Measurements from ENCODE around the gene NLN.

NLN gene

GRCh38 chr5:65749221-65749844 lies 27.3 kb downstream of the NLN start:
- no peak overlapping the region for H3K4me3 ChIP-seq (ENCODE audit: low read depth, low read length)
- TF ChIP-seq CTCF (IDR thresholded peaks at IDR 0.05; ENCODE audit: low read depth, low read length) = no peak
- in situ Hi-C loops (cut with HindIII; ENCODE audit: low sequenced_read_pairs) = no loop called here

GRCh38 chr5:65749956-65750355 lies 28.0 kb downstream of the NLN start:
- in situ Hi-C loops (cut with HindIII; ENCODE audit: low sequenced_read_pairs) = no loop called here
- TF ChIP-seq CTCF (IDR thresholded peaks at IDR 0.05; ENCODE audit: low read depth, low read length) = no peak
- no peak for DNase-seq (ENCODE audit: low read depth, low spot score)
- no peak overlapping the region for H3K4me3 ChIP-seq (ENCODE audit: low read depth, low read length)

More at GRCh38 chr5:65749221-65749844, 27.3 kb downstream of the NLN start:
- DNase-seq (ENCODE audit: low read depth, low spot score) = no peak

- no peak for DNase-seq (ENCODE audit: low read depth, low spot score)
- in situ Hi-C loops (cut with HindIII; ENCODE audit: low sequenced_read_pairs) = no loop called here
- no peak for TF ChIP-seq CTCF (IDR thresholded peaks at IDR 0.05; ENCODE audit: low read depth, low read length)
- no peak overlapping the region for H3K4me3 ChIP-seq (ENCODE audit: low read depth, low read length)
Measured at GRCh38 chr5:65750938-65751337, 28.9 kb downstream of the NLN start.

- in situ Hi-C loops (cut with HindIII; ENCODE audit: low sequenced_read_pairs) = no loop called here
- TF ChIP-seq CTCF (IDR thresholded peaks at IDR 0.05; ENCODE audit: low read depth, low read length) = no peak
- no peak for DNase-seq (ENCODE audit: low read depth, low spot score)
- no peak overlapping the region for H3K4me3 ChIP-seq (ENCODE audit: low read depth, low read length)
Measured at GRCh38 chr5:65753189-65753588, 31.2 kb downstream of the NLN start.

- no peak for TF ChIP-seq CTCF (IDR thresholded peaks at IDR 0.05; ENCODE audit: low read depth, low read length)
- H3K4me3 ChIP-seq (ENCODE audit: low read depth, low read length) = no peak overlapping the region
- in situ Hi-C loops (cut with HindIII; ENCODE audit: low sequenced_read_pairs) = no loop called here
- no peak for DNase-seq (ENCODE audit: low read depth, low spot score)
Measured at GRCh38 chr5:65758546-65759144, 36.6 kb downstream of the NLN start.

- TF ChIP-seq CTCF (IDR thresholded peaks at IDR 0.05; ENCODE audit: low read depth, low read length) = peak; percentile 41
- in situ Hi-C loops (cut with HindIII; ENCODE audit: low sequenced_read_pairs) = no loop called here
- no peak overlapping the region for H3K4me3 ChIP-seq (ENCODE audit: low read depth, low read length)
- DNase-seq (ENCODE audit: low read depth, low spot score) = peak; percentile 70
Measured at GRCh38 chr5:65760504-65761275, 38.7 kb downstream of the NLN start.

Measured in astrocyte of the spinal cord (primary cell).